Sigmoid colon (tissue), 4 donors: ENCODE results near the gene MPHOSPH10.
"Not testable (repeated sequence)": the region's sequence is repeated elsewhere in the genome, so short reads cannot be mapped to it uniquely, and the experiment has no call there.

Experiments used
- CTCF ChIP-seq, 4 experiments: fragments of 450-650 bp in 3 of 4; fragments of 200-600 bp in 1 of 4; IDR thresholded peaks; one replicate each; pipeline ENCODE4 v1.5.1; 2016 to 2019; ENCODE audit warnings: antibody characterized with exemption in 4 of 4, mild to moderate bottlenecking in 3 of 4, moderate library complexity in 2 of 4
- EP300 ChIP-seq, 4 donors: sonication (generic); formaldehyde crosslinking; IDR thresholded peaks; one replicate each; pipeline ENCODE4 v1.6.1; 2017; ENCODE audit warnings: antibody characterized with exemption in 4 of 4
- POLR2A ChIP-seq, 2 donors: fragments of 450-650 bp; IDR thresholded peaks; one replicate each; pipeline ENCODE4 v1.6.1; 2016; ENCODE audit warnings: antibody characterized with exemption in 2 of 2, mild to moderate bottlenecking in 2 of 2, moderate library complexity in 2 of 2

GRCh38 chr2:71183306-71184115 is 53.1 kb downstream of the MPHOSPH10 start:
- TF ChIP-seq CTCF, EP300, POLR2A (IDR thresholded peaks at IDR 0.05): not testable (repeated sequence)
